Stimulated activated CD8-positive, alpha-beta memory T cell treated with anti-CD3 and anti-CD28 coated beads, Interleukin-2, amount 100 ng/mL, for 48 hours (primary cell): ENCODE data around the gene DHFR.
"Not testable (repeated sequence)": the region's sequence is repeated elsewhere in the genome, so short reads cannot be mapped to it uniquely, and the experiment has no call there.

Source experiments
- DNase-seq, 2 donors: peaks; one replicate each; pipeline ENCODE4 v3.0.0-alpha.2; 2020; ENCODE audit warnings: low read depth in 2 of 2

The DHFR gene

DNA sequence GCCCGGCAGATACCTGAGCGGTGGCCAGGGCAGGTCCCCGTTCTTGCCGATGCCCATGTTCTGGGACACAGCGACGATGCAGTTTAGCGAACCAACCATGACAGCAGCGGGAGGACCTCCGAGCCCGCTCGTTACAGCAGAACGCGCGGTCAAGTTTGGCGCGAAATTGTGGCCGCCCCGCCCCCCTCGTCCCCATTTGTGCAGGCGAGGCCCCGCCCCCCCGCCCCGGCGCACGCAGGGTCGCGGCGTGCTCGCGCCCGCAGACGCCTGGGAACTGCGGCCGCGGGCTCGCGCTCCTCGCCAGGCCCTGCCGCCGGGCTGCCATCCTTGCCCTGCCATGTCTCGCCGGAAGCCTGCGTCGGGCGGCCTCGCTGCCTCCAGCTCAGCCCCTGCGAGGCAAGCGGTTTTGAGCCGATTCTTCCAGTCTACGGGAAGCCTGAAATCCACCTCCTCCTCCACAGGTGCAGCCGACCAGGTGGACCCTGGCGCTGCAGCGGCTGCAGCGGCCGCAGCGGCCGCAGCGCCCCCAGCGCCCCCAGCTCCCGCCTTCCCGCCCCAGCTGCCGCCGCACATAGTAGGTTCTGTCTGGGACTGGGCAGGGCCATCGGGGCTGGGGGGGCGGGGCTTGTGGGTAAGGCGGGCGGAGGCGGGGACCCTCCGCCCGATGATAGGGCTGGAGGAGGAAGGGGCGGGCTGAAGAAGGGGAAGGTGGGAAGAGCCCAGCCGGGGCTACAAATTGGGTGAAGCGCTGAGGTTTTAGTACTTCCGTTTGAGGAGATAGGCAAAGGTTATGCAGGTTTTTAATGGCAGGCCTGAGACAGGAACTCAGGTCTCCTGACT, at the start of gene DHFR, which contains the start of gene MSH3:
DHFR (minus strand) TSS at position 593 of the 840 bp plus-strand sequence; CDS start at position 99, 494 bp downstream.
MSH3 (plus strand) TSS at position 262 of the 840 bp plus-strand sequence; CDS start at position 338, 76 bp downstream.
- peak; percentile 87 to 89 for DNase-seq

DNA sequence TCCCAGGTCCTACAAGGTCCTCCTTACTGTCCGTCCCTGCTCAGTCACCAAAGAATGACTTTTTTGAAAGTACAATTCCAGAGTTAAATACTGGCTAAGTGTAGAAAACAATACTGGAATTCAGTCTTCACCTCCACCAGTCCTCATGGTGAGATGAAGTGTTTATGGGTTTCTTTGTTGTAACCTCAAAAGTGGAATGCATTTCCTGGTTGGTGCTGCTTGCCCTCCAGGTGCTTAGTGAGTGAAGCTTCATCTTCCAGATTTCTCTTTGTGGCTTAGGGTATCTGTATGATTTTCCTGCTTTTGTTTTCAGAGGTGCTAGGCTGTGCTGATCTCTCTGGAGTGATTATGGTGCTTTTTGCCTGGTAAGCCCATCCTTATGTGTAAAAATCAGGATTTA, 49.4 kb upstream of the DHFR start:
- no peak for DNase-seq

DNA sequence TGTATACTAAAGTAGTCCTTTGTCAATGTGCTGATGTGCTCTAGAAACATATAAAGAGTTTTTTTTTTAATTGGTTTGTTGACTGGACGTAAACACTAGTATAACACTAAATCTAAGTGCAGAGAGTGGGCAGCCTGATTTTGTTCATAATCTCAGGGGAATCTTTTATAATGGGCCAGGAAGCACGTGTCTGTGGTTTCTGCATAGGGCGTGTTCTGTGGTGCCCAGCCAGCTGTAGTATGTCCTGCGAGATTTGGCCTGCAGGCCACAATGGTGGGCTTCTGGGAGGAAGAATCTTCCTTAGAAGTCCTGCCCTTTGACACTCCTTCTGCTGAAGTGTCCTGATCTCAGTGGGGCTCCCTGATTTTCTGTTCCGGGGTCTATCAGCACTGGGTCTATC, 49.0 kb upstream of the DHFR start:
- no peak for DNase-seq

DNA sequence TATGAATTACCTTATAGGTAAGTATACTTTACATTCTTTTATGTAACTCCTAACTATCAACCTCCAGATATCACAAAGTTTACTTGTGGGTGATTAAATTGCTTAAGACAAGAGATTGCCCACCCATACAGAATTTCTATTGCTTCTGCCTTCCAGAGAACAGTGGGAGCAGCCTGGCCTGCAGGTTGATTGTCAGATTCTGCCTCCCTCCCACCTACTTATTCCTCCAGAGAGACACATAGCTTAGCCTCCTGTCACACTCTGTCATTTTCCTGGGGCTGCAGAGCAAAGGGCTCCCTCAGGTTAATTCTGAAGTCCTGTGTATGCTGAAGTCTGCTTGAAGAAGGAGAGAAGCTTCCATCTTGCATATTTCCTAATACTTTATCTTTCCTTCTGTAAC, 48.5 kb upstream of the DHFR start:
- DNase-seq = no peak

DNA sequence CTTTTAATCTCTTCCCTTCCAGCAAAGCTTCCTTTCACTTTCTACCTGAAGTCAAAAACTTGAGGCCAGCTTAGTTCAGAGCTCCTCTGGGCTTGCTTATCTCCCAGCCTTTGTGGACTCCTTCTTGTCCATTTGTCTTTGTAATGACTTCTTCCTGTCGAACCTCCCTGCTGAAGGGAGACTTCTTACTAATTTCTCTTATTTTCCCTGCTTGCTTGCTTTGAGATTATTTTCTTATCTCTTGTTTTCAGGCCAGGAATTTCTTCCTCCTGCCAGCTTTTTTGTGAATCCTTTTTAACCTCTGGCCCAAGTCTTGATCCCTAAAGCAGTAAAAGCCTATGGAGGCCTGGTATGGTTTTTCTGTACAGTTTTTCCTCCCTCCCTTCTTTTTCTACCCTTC, 46.8 kb upstream of the DHFR start:
- no peak for DNase-seq

DNA sequence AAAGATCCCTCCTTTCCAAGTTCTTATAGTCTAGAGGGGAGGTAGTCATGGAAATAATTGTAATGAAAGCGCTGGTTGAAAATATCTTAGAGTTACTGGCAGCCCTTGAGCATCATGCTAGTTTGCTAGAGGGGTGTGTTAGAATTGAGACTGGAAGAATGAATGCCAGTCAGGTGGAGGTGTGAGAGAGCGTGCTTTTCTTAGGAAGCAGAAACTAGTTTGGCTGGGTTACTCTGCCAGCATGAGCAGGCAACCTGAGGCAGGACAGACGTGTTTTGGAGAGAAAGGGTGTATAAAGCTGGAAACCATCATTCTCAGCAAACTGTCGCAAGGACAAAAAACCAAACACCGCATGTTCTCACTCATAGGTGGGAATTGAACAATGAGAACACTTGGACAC, 43.6 kb upstream of the DHFR start:
- no peak for DNase-seq

DNA sequence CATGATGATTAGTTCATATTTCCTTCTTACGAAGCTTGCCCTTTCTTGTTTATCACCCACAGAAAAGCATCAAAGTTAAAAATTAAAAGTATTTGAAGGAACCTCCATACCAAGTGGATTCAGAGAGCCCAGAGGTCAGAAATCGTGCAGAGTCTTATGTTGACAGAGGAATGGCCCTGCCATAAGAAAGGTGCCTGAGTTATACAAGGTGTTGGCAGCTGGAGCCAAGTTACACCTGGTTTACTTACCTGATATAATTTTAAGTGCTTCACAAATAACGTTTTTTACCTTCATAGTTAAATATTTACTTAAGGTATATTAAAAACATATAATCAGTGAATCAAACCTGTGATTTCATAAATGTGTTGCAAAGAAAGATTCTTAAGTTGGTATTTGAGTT, 42.3 kb upstream of the DHFR start:
- no peak for DNase-seq

DNA sequence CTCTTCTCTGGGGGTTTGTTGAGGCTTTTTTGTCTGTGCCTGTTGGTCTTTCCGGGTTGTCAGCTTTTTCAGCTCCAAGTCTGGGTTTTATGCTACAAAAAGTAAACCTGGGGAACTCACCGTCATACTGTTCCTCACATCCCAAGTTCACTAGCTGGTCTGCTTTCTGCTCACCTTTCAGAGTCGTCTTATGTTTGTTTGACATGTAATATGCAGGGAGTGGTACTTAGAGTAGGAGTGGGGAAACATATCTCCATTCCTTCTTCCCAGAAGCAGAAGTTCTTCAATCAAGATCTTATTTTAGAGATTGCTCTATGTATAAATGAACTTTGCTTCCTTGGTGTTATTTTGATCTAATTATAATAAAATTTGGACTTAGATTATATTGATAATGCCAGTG, 41.7 kb upstream of the DHFR start:
- DNase-seq = no peak

DNA sequence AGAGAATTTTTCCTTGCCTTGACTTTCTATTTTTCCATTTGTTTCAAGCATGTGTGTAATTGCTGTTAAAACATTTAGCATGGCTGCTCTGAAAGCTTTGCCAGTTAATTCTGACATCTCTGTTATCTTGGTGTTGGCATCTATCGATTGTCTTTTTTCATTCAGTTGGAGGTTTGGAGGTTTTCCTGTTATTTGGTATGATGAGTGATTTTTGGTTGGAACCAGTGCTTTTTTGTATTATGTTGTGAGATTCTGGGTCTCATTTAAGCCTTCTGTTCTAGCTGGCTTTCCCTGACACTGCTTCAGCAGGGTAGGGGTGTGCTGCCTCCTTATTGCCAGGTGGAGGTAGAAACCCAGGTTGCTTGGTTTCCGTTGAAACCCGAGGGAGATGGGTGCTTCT, 40.9 kb upstream of the DHFR start:
- DNase-seq = no peak

DNA sequence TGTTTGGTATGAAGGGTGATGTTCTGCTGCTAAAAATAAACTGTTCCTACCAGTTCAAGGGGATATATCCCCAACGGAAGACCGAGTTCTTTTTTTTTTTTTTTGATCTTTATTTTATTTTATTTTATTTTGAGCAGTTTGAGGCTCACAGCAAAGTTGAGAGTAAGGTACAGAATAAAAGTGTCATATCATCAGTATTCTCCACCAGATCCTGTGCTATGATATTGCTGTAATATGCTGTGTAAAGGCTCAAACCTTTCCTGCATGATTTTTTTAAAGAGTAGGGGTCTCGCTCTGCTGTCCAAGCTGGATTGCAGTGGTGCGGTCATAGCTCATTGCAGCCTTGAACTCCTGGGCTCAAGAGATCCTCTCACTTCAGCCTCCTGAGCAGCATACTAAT, 34.8 kb upstream of the DHFR start:
- DNase-seq = no peak

DNA sequence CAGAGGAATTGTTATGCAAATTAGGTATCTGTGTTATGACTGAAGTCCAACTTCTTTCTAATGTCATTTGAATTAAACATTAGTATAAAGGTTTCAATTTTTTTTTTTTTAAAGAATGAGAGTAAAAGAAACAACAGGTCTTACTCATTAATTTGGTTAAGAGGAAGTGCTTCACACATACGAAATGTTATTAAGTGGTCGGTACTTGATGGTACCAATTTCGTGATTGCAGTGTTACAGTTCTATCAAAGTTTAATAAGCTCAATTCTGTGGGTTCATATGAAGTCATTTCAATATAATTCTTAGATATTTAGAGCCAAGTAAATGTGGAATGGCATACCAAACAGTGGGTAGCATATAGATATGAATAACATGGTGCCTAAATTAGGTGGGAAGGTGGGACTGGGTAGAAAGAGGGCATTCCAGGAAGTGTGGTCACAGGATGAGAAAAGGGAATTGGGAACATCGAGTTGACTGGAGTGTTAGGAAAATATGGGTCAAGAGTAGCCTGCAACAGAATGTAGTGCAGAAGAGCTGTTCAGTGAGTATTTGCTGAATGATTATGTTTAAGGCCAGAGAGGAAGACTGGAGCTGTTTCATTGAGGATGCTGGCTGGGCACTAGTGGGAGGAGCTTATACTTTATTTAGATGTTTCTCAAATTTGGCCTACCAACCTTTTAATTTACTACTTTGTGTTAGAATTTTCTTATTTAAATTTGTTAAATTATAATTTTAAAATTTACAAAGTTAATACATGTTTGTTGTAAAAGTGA, 34.1 kb upstream of the DHFR start:
- DNase-seq = no peak

DNA sequence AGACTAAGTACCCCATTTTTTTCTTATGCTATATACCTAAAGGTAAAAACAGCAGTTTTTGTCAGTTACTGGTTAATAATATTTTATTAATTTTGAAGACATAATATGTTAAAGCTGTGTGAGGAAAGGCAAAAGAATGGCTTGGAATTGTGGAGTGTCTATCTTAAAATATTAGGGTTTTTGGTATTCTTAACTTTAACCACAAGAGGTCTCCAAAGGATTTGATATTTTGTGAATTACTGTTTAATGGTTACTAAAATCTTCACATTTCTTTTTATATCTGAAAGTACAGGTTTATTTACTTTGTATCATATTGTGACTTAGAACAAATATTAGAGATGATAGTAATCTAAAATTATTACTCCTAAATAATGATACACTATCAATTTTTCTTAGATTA, 32.0 kb upstream of the DHFR start:
- no peak for DNase-seq

DNA sequence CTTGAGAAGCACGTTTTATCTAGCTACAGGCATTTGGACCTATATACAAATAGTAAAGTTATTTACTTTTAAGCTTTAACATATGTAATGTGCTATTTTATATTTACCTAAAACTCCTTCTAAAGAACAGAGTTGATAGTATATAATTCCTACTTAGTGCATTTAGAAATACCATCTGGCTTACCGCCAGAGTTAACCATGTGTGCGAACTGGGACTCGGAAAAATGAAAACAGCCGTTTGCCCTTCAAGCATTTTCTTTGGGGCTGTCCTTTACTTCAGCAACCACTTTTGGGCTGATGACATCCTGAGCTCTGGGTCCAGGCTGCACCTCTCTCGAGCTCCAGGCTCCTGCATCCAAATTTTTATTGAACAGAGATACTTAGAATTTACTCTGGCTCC, 21.9 kb upstream of the DHFR start:
- DNase-seq = no peak

DNA sequence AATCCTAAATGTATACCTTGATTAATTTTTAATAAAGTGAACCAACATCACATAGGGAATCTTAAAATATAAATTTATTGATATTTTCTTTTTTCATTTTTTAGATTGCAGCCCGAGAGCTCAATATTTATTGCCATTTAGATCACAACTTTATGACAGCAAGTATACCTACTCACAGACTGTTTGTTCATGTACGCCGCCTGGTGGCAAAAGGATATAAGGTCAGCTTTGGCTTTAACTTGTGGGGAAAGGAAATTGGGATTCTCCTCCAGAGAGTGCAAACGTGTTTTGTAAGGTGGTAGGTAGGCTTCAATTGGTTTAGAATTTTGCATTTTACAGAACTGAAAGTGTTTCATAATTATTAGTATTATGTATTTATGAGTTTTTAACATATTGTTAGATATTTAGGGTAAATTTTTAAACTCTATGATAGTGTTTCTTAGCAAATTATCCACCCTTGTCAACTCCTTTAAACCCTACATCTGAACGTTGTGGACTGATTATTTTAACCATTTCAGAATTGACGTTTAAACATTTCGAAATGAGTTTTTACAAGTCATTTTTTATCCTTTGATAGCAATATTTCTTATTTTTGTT, 17.5 kb upstream of the DHFR start:
- peak; percentile 39 to 48 for DNase-seq

DNA sequence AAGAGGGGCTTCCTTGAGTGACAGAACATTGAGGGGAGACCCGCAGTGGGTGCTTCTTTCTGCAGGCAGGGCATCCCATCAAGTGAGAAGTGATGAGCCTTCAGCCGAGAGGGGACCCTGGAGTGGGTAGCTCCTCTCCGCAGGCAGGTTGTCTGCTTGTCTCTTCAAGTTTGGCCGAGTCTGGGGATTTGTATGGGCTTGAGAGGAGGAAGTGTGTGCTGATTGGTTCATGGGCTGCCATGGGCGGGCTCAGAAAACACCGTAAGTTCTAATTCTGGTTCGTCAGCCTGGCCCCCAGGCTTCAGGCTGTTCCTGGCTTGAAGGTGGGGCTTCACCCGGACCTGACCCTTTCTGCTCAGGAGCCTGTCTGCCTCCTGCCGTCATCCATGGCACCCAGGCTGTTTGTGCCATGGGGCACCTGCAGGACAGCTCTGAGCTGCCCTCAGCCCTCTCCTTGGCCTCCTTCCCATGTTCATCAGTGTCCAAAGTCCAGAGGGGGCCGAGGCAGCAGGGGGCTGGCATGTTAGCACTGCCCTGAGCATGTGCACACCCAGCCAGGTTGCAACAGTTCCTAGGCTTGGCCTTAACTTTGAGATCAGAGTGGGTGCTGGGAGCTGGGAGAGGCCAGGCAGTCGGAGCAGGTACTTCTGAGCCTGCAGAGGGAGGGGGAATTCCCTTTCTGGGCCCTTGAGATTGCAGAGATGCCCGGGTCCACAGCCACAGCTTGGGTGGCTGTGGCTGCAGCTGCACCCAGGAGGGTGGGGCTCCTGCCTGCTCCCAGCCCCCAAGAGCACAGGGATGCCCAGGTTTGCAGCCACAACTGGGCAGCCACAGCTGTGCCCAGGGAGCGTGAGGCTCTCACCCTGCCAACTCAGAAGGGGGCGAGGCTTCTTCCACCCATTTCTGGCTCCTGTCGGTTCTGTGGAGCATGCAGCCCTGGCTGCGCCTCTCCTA, 13.5 kb upstream of the DHFR start:
- no peak for DNase-seq

DNA sequence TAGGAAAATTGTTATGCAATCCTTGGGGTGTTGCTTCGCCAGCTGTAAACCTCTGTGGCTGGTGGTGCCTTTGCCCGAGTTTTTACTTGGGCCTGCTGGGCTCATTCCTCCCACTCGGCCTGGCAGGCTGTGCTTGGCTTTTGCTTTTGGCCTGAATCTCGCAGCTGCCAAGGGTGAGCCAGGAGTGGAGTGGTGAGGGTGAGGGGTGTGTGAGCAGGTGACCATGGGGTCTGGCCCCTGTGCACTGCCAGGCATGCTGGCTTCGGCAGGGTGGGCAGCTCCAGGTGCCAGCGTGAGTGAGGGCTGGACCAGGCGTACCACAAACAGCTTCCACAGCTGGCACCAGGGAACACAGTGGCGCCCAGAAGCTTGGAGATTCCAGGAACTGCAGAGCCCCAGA, 12.6 kb upstream of the DHFR start:
- no peak for DNase-seq

DNA sequence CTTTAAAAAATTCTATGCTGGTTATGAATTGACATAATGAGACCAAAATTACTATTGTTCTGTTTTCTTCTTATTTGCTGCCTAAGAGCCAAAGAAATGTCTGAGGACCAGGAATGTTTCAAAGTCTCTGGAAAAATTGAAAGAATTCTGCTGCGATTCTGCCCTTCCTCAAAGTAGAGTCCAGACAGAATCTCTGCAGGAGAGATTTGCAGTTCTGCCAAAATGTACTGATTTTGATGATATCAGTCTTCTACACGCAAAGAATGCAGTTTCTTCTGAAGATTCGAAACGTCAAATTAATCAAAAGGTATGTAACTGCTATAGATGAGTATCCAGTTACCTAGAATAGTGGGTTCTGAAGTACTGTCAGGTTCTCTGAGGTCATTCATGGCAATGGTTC, 10.3 kb upstream of the DHFR start:
- no peak for DNase-seq

DNA sequence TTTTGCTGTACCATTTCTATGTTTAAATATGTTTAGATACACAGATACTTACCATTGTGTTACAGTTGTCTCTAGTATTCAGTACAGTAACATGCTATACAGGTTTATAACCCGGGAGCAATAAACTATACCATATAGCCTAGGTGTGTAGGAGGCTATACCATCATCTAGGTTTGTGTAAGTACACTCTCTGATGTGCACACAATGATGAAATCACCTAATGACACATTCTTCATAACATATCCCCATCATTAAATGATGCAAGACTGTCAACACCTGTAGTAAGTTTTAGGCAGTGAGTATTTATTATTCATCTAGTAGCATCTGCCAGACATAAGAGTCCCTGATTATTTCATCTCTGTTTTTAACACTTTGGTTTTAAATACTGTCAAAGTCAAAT, 7.3 kb upstream of the DHFR start:
- no peak for DNase-seq

DNA sequence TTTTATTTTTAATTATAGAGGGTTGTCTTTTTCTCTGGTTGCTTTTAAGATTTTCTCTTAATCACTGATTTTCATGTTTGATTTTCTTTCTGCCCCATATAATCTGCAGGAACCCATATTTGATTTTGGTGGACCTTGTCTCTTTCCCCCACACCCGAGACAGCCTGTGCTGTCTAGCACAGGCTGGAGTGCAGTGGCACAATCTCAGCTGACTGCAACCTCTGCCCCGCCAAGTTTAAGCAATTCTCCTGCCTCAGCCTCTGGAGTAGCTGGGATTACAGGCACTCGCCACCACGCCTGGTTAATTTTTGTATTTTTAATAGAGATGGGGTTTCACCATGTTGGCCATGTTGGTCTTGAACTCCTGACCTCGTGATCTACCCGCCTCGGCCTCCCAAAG, 5.9 kb upstream of the DHFR start:
- not testable (repeated sequence) for DNase-seq

DNA sequence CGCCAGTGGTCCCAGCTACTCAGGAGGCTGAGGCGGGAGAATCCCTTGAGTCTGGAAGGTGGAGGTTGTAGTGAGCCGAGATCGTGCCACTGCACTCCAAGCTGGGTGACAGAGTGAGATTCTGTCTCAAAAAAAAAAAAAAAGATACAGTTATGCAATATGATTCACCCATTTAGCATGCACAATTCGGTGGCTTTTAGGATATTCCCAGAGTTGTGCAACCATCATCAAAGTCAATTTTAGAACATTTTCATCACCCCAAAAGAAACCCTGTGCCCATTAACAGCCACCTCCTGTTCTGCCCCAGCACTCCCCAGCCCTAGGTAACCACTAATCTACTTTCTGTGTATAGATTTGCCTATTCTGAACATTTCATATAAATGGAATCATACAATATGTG, 4.3 kb upstream of the DHFR start:
- no peak for DNase-seq

DNA sequence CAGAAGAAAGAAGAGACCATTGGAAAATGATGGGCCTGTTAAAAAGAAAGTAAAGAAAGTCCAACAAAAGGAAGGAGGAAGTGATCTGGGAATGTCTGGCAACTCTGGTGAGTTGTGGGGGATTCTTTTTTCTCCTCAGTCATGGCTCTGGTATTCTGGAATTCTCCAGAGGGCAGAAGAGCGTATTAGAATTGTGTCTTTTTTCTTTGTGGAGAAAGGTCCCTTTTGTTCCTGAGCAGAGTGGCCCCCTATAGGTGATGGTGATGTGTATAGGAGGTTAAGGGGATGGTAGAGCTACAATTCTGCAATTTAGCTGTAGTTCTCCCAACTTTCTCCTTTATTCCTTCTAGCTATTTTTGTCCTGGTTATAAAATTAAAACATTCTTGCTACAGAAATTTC, 1.6 kb upstream of the DHFR start:
- DNase-seq = no peak
